ENCODE results near the gene TM9SF1.
"Not testable (repeated sequence)": the region's sequence is repeated elsewhere in the genome, so short reads cannot be mapped to it uniquely, and the experiment has no call there.

Gene TM9SF1

GRCh38 chr14:24226473-24226872 lies 31.2 kb upstream of the TM9SF1 start:
- POLR2A ChIA-PET, result no interaction called here
- TF ChIP-seq CTCF (IDR thresholded peaks at IDR 0.05; ENCODE audit: control extremely low read depth, extremely low read depth, low read depth, missing control alignments), result no peak
- CTCF ChIA-PET, result interaction anchor here (1.1 to 2.7 kb wide), 4 partner anchors 11 to 70 kb away, joined by 4 to 22 read pairs (median 14); partner anchors contain the start of genes MDP1 and TINF2
- DNase-seq (ENCODE audit: extremely low spot score), result no peak

GRCh38 chr14:24224618-24225071 lies 29.4 kb upstream of the TM9SF1 start:
- ChIA-PET CTCF (interaction anchor here (0.9 to 2.1 kb wide), 3 partner anchors 9 to 68 kb away, joined by 3 to 9 read pairs (median 7); partner anchors contain the start of genes MDP1 and TINF2), POLR2A (no interaction called here)
- TF ChIP-seq CTCF (IDR thresholded peaks at IDR 0.05; ENCODE audit: control extremely low read depth, extremely low read depth, low read depth, missing control alignments), result no peak
- no peak for DNase-seq (ENCODE audit: extremely low spot score)

GRCh38 chr14:24222987-24223386 lies 27.7 kb upstream of the TM9SF1 start:
- DNase-seq (ENCODE audit: extremely low spot score); CTCF ChIA-PET: not testable (repeated sequence)
- POLR2A ChIA-PET, result interaction anchor here (0.6 to 1.1 kb wide), 4 partner anchors 20 to 1228 kb away, joined by 3 to 6 read pairs (median 5); partner anchors contain the start of gene TINF2

- ChIA-PET POLR2A (no interaction called here), CTCF (interaction anchor here (0.8 to 3.0 kb wide), 10 partner anchors 9 to 89 kb away, joined by 3 to 16 read pairs (median 5); partner anchors contain the start of genes CIDEB, RABGGTA and TINF2)
- DNase-seq (ENCODE audit: extremely low spot score), result no peak
- TF ChIP-seq CTCF (IDR thresholded peaks at IDR 0.05; ENCODE audit: control extremely low read depth, extremely low read depth, low read depth, missing control alignments), result no peak
Observed at GRCh38 chr14:24219521-24219920, 24.3 kb upstream of the TM9SF1 start.

GRCh38 chr14:24219080-24219479 lies 23.8 kb upstream of the TM9SF1 start:
- ChIA-PET POLR2A (no interaction called here), CTCF (interaction anchor here (1.2 to 3.0 kb wide), 4 partner anchors 12 to 79 kb away, joined by 4 to 16 read pairs (median 7); no protein-coding TSS in a partner anchor)
- no peak for TF ChIP-seq CTCF (IDR thresholded peaks at IDR 0.05; ENCODE audit: control extremely low read depth, extremely low read depth, low read depth, missing control alignments)
- no peak for DNase-seq (ENCODE audit: extremely low spot score)

GRCh38 chr14:24216876-24217275 lies 21.6 kb upstream of the TM9SF1 start:
- DNase-seq (ENCODE audit: extremely low spot score); POLR2A ChIA-PET: not testable (repeated sequence)
- CTCF ChIA-PET, result interaction anchor here (1.1 to 3.6 kb wide), 9 partner anchors 11 to 85 kb away, joined by 3 to 38 read pairs (median 10); partner anchors contain the start of genes DHRS1, IRF9, NOP9 and RABGGTA

GRCh38 chr14:24216345-24216699 lies 21.1 kb upstream of the TM9SF1 start:
- no peak for TF ChIP-seq CTCF (IDR thresholded peaks at IDR 0.05; ENCODE audit: control extremely low read depth, extremely low read depth, low read depth, missing control alignments)
- DNase-seq (ENCODE audit: extremely low spot score), result no peak
- ChIA-PET POLR2A (interaction anchor here (0.9 kb wide), 1 partner anchor 26 kb away, joined by 3 read pairs; the partner anchor contains the start of gene TINF2), CTCF (interaction anchor here (0.8 to 5.2 kb wide), 32 partner anchors 8 to 215 kb away, joined by 3 to 42 read pairs (median 7); partner anchors contain the start of genes CIDEB, DHRS1, IPO4 and IRF9)
